Ramos (cell line): ENCODE measurements around the gene CST8.

Experiments used
- in situ Hi-C: fragments of 300-500 bp; cut with MboI; formaldehyde crosslinking; loops from one replicate; pipeline ENCODE4 v1.14.3; 2022; ENCODE audit warnings: low sequenced_read_pairs; ENCODE audit not compliant: unreplicated experiment

Gene CST8

GRCh38 chr20:23490817-23491216 lies at the start of gene CST8:
Gene CST8 (plus strand): TSS chr20:23491117. CDS start chr20:23491668, 551 bp downstream.
- in situ Hi-C loops: no loop called here

GRCh38 chr20:23441850-23442313 lies 49.0 kb upstream of the CST8 start:
- in situ Hi-C loops: no loop called here

- in situ Hi-C loops: no loop called here
These were observed 48.5 kb upstream of the CST8 start for GRCh38 chr20:23442436-23442835.

GRCh38 chr20:23444859-23445258 lies 46.1 kb upstream of the CST8 start:
- in situ Hi-C loops: no loop called here

- in situ Hi-C loops: no loop called here
These were observed 45.2 kb upstream of the CST8 start for GRCh38 chr20:23445596-23446217.

- in situ Hi-C loops: no loop called here
These were observed 44.4 kb upstream of the CST8 start for GRCh38 chr20:23446505-23446904.

- in situ Hi-C loops: no loop called here
These were observed 42.8 kb upstream of the CST8 start for GRCh38 chr20:23448167-23448566.

GRCh38 chr20:23449421-23449820 lies 41.5 kb upstream of the CST8 start:
- in situ Hi-C loops: no loop called here

- in situ Hi-C loops: loop anchor here (25.0 kb wide), 1 partner anchor 764 kb away; no protein-coding TSS in a partner anchor
These were observed 40.0 kb upstream of the CST8 start for GRCh38 chr20:23450877-23451276.

GRCh38 chr20:23451956-23452487 lies 38.9 kb upstream of the CST8 start:
- in situ Hi-C loops: loop anchor here (25.0 kb wide), 1 partner anchor 765 kb away; no protein-coding TSS in a partner anchor

- in situ Hi-C loops: loop anchor here (25.0 kb wide), 1 partner anchor 765 kb away; no protein-coding TSS in a partner anchor
These were observed 38.1 kb upstream of the CST8 start, which contains the start of gene CST11 for GRCh38 chr20:23452776-23453175. Gene CST11 (minus strand): TSS chr20:23452876. CDS start chr20:23452811, 65 bp downstream.

- in situ Hi-C loops: loop anchor here (25.0 kb wide), 1 partner anchor 767 kb away; no protein-coding TSS in a partner anchor
These were observed 37.1 kb upstream of the CST8 start for GRCh38 chr20:23453549-23454543.

- in situ Hi-C loops: loop anchor here (25.0 kb wide), 1 partner anchor 768 kb away; no protein-coding TSS in a partner anchor
These were observed 36.1 kb upstream of the CST8 start for GRCh38 chr20:23454816-23455215.

GRCh38 chr20:23455639-23456038 lies 35.3 kb upstream of the CST8 start:
- in situ Hi-C loops: loop anchor here (25.0 kb wide), 1 partner anchor 768 kb away; no protein-coding TSS in a partner anchor

GRCh38 chr20:23456409-23456808 lies 34.5 kb upstream of the CST8 start:
- in situ Hi-C loops: loop anchor here (25.0 kb wide), 1 partner anchor 769 kb away; no protein-coding TSS in a partner anchor

- in situ Hi-C loops: loop anchor here (25.0 kb wide), 1 partner anchor 770 kb away; no protein-coding TSS in a partner anchor
These were observed 34.0 kb upstream of the CST8 start for GRCh38 chr20:23456873-23457272.

- in situ Hi-C loops: loop anchor here (25.0 kb wide), 1 partner anchor 772 kb away; no protein-coding TSS in a partner anchor
These were observed 31.3 kb upstream of the CST8 start for GRCh38 chr20:23459461-23460150.

GRCh38 chr20:23461180-23461579 lies 29.7 kb upstream of the CST8 start:
- in situ Hi-C loops: loop anchor here (25.0 kb wide), 1 partner anchor 774 kb away; no protein-coding TSS in a partner anchor

- in situ Hi-C loops: loop anchor here (25.0 kb wide), 1 partner anchor 780 kb away; no protein-coding TSS in a partner anchor
These were observed 24.0 kb upstream of the CST8 start for GRCh38 chr20:23466961-23467360.
